NCI-H2081 (cell line): Measurements from ENCODE around the gene TEX2.

Experiments
- DNase-seq, 2 experiments: peaks; one replicate each; lab custom pipeline; 2025; lab: John Stamatoyannopoulos, UW

TEX2 gene, protein sequence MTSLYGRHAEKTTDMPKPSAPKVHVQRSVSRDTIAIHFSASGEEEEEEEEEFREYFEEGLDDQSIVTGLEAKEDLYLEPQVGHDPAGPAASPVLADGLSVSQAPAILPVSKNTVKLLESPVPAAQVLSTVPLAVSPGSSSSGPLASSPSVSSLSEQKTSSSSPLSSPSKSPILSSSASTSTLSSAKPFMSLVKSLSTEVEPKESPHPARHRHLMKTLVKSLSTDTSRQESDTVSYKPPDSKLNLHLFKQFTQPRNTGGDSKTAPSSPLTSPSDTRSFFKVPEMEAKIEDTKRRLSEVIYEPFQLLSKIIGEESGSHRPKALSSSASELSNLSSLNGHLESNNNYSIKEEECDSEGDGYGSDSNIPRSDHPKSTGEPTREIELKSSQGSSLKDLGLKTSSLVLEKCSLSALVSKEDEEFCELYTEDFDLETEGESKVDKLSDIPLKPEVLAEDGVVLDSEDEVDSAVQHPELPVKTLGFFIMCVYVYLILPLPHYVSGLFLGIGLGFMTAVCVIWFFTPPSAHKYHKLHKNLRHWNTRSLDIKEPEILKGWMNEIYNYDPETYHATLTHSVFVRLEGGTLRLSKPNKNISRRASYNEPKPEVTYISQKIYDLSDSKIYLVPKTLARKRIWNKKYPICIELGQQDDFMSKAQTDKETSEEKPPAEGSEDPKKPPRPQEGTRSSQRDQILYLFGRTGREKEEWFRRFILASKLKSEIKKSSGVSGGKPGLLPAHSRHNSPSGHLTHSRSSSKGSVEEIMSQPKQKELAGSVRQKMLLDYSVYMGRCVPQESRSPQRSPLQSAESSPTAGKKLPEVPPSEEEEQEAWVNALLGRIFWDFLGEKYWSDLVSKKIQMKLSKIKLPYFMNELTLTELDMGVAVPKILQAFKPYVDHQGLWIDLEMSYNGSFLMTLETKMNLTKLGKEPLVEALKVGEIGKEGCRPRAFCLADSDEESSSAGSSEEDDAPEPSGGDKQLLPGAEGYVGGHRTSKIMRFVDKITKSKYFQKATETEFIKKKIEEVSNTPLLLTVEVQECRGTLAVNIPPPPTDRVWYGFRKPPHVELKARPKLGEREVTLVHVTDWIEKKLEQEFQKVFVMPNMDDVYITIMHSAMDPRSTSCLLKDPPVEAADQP

DNA sequence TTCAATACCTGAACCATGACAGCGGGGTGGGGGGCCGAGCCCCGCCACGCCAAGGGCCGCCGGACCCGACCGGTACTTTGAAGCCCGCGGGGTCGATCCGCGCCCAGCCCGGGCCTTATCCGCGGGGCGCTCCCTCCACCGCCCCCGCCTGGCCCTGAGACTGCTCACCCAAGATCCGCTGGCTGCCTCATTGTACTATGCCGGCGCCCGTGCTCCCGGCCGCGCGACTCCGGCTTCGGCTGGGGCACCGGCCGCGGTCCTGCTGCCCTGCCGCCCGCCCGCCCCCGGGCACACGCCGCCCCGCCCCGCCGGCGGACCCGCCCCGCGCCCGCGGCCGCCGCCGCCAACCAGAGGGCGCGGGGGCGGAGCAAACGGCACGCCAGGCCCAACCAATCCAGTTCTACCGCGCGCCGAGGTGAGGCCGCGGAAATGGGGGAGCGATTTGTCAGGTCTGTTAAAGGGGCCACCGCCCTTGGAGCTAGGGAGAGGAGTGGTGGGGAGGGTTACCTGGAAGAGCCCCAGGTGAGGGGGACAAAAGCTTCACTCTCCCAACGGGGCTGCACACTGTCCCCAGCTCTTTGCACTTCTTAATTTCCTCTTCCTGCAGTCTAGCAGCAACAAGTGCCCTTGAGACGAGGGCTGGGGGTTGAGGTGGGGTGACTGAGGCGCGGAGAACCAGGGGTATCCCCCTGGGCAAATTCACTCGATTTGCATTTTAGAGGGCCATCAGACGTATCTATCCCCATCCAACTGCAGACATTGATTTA is at the start of gene TEX2:
TEX2 (minus strand) TSS at position 261 of the 767 bp plus-strand sequence. CDS start 49,043 bp downstream, outside the sequence.
- DNase-seq, result peak; percentile 95 to 97

DNA sequence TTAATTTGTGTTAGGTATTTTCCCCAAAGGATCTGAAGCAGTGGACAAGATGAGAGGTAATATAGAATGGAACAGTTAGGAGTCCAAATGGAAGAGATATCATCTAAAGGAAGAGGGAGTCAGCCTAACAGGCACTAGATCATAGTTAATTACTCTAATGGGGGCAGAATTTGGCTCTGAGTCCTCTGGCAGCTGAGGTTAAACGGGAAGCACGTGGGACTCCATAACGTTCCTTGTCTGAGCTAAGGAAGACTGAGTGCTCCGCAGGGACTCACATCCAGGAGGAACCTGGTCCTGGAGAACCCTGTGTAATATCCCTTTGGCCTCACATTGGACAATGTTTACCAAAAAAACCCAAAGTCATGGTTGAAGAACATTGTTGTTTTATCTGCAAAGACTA is 46.6 kb upstream of the TEX2 start:
- no peak for DNase-seq

DNA sequence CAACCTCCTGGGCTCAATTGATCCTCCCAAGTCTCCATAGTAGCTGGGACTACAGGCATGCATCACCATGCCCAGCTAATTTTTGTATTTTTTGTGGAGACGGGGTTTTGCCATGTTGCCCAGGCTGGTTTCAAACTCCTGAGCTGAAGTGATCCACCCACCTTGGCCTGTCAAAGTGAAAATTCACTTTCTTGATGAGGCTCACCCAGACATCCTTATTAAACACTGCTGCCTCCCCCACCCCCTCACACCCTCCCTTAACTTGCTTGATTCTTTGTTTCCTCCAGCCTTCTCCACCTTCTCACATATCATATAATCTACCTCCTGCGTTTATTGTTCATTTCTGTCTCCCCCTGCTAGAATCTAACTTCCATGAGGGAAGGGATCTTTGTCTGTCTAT is 46.0 kb upstream of the TEX2 start:
- DNase-seq, result no peak

DNA sequence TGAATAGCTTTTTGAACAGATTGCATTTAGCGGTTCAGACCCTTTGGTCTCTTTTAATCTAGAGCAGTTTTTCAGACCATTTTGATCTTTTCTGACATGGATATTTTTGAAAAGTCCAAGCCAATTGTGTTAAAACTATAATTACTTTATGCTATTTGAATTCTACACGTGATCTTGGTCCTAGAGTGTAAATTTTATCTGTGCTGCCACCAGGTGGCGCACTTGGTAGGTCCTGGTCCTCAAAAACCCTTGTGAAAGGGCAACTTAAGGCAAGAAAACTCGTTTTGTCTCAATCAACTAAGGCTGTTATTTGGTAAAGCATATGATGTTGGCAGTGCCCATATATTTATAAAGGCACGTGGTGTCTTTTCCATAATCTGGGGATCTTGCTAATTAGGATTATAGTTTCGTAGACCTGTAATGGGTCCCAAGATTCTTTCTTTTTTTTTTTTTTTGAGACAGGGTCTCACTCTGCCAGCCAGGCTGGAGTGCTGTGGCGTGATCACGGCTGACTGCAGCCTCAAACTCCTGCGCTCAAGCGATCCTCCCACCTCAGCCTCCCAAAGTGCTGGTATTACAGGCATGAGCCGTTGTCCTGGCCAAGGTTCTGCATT is 43.9 kb upstream of the TEX2 start:
- peak; percentile 73 to 74 for DNase-seq

DNA sequence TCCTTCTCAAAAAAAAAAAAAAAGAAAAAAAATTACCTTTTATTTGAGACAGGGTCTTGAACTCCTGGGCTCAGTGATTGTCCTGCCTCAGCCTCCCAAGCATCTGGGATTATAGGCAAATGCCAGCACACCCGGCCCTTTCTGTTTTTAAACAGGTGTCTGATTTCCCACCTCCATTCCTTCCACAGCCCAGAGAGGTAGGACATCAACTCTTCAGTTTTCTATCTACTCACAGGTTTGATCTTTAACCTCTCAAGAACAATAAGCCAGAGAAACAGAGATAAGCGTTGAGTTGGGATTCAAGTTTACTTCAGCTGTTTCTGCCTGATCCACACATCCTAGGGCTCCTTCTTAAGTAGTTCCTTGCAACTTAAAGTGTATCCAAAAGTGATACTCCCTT is 41.5 kb upstream of the TEX2 start:
- no peak for DNase-seq

DNA sequence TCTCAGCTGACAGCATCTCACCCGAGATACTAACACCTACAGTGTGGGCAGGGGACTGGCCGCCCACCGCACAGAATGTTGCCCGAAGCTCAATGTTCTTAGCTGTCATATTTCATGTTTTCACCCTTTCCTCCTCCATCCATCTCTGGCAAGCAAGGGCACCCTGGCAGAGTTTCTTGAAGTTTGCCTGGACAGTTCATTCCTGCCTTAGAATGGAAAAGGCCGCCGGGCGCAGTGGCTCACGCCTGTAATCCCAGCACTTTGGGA is 37.6 kb upstream of the TEX2 start:
- DNase-seq, result no peak

DNA sequence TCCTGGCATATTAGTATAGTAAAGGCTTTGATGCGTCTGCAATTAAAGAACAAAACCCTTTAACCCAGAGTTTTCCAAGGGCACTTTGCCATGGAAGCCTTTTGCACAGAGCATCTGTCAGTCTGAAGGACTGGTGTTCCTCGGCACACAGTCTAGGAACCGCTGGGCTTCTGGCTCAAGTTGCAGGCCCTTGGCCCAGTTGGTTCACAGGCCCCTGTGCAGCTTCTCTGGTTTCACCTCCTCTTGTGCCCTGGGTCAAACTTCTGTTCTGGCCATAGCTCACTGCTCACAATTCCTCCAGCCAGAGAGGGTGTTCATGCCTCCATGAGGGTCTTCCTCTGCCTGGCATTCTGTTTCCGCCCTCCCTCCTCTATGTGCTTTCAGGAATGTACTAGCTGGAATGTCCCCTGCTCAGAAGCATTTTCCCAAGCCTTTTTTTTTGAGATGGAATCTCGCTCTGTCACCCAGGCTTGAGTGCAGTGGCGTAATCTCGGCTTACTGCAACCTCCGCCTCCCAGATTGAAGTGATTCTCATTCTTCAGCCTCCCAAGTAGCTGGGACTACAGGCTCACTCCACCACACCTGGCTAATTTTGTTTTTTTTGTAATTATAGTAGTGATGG is 34.5 kb upstream of the TEX2 start:
- DNase-seq, result no peak

DNA sequence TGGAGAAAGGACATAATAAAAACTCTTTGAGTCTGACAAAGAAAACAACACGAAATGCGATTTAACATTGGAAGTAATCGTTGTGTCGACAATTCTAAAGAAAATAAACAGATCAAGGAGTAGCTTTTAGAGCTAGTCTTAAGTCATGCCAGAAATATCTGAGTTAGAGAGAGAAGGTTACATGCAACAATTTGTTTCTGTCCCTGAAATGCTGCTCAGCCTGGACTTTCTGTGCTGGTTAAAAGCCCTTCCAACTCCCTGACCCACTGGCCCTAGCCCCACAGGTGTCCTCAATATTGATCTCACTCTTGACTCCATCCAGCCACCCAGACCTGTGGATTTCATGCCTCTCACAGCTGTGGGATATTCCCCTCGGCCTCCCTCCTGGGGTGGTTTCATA is 33.2 kb upstream of the TEX2 start:
- no peak for DNase-seq

DNA sequence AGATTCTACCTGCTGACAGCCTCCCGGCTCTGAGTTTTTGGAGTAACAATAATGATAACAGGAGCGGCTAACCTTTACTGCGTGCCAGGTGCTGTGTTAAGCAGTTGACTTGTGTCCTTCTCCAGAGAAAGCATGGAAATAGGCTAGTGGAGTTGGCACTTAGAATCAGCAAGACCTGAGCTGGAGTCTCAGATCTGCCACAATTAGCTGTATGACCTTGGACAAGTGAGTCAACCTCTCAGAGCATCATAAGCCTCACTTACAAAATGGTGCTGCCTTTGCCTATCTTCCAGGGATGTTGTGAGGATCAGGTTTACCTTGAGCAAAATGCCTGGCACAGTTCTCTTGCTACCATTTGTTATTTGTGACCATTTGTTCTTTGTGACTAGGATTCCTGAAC is 32.1 kb upstream of the TEX2 start:
- DNase-seq, result no peak

DNA sequence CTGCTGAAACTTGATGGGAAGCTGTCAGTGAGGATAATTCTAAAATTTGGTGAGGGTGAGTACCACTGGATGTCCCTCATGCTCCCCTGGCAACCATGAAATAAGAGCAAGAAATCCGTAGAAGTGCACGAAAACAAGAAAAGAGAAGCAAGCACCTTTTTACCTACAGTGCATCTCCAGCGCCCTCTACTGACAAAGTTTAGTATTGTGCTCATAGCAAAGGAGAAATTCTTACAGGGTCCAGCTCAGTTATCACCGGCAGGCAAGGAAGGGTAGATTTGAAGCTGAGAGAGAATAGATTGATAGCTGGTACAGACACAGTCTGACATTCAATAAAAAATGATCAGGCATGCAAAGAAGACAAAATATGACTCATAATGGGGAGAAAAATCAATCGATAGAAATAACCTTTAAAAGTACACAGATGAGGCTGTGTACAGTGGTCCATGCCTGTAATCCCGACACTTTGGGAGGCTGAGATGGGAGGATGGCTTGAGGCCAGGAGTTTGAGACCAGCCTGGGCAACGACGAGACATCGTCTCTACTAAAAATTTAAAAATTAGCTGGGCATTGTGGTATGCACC is 28.3 kb upstream of the TEX2 start:
- DNase-seq, result no peak

DNA sequence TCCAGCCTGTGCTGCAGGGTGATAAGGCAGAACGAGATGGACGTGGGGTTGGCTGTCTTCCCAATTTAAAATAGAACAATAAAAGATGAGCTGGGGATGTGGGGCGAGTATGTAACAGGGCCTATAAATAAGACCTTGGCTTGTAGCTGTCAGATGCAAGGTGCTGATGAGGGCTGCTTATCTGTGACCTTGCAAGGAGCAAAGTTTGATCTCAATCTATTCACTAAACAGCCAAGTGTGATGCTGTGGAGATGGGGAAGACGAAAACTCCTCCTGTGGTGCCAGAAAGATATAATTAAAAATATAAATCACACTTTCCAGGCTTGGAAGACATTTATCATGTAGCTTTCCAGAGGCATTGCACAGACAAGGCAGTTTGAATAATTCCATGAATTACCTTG is 26.7 kb upstream of the TEX2 start:
- DNase-seq, result no peak

DNA sequence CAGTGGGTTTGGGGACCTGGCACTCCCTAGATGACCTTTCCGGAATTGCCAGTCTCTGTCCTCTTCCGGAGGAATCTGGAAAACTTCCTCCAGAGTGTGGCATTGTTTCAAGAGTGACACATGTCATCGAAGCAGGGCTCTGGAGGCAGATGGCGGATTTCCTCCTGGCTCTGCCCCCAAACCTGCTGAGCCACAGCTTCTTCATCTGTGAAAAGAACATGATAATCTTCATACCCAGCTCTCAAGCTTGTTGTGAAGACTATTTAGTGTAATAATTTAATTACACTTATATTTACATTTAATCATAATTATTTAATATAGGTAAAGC is 19.7 kb upstream of the TEX2 start:
- no peak for DNase-seq

DNA sequence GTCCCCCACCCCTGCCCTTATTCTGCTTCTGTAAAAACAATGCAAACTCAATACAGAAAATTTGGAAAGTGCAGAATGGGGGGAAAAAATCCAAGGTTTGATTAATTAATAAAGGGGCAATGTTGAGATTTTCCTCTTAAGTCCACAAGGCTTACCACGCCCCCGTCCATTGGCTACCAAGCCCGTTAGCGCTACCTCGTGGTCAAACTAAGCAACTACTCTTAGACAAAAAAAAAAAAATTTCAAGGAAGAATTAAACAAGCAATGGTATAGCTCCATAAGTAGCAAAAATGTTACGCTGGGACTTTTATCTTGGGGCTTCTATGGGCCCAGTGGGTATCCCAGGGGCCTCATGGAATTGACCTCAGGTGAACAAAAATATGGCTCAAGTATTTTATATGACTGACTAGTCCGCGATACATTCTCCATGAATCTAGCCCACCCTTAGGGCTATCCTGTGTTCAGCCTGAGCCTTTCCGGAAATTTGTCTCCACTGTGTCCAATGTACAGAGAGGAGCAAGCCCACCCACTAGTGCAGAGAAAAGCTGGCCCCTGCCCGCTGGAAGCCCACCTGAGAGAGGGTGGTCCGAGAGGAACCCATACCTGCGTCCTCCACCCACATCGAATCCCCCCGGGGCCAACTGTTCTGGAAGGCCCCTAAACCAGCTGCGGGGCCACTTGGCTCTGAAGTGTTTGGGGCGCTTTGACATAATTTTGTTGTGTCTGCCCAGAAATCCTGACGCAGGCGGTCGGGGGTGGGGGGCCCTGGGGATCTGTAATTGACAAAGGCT is 19.1 kb upstream of the TEX2 start:
- peak; percentile 54 to 70 for DNase-seq

DNA sequence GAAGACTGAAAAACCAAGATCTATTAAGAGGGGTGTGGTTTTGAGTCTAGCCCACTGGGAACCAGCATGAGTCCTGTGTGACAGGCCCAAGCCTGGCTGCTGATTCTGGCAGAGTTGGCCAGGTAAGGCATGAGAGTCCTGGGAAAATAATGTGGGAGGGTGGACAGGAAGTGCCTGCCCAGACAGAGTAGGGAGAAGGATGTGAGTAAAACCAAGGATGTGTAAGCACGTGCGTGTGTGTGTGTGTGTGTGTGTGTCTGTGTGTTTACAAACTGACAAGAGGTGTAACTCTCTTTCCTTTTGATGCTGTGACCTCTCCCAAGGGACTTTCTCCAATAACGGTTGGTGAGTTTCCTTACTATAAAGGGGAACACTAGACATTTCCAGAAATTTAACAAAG is 15.6 kb upstream of the TEX2 start:
- DNase-seq, result no peak

DNA sequence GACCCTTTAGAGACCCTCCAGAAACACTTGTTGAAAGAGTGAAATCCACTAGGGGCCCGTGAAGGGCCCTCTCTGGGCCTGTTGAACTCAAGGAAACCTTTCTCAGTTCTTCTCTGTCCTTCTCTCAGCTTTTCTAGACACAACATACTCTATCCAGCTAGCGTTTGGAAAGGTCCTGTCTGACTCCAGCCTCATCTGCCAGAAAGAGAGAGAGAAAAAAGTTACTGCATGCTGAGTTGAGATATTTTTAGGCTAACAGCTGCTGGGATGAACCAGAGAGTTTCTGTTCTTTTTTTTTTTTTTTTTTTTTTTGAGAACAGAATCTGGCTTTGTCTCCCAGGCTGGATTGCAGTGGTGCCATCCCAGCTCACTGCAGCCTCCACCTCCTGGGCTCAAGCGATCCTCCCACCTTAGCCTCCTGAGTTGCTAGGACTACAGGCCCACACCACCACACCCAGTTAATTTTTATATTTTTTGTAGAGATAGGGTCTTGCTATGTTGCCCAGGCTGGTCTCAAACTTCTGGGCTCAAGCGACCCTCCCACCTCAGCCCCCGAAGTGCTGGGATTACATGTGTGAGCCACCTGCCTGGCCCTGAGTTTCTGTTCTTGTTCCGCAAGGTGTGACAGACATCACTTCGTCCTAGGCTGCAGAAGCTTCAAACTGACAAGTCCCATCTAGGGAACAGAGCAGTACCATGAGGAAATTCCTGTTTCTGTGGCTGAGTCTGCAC is 14.9 kb upstream of the TEX2 start:
- DNase-seq, result no peak

DNA sequence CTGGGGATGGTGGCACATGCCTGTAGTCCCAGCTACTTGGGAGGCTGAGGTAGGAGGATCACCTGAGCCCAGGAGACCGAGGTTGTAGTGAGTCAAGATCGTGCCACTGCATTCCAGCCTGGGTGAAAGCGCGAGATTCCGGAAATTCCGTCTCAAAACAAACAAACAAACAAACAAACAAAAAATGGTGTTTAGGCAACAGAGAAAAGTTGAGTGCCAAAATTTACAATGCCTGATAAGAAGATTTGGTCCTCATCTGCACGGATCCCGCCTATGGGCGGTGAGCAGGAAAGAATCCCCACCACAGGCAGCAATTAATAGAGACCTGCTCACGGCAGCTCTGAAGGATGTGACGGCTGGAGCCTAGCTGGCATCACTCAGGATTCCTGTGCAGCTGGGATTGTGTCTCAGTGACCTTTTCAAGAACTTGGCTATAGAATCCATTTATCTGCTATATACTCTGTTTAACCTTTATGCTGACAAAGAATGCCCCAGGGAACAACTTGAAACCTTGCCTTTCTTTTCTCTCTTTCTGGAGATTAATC is 14.0 kb upstream of the TEX2 start:
- DNase-seq, result no peak

DNA sequence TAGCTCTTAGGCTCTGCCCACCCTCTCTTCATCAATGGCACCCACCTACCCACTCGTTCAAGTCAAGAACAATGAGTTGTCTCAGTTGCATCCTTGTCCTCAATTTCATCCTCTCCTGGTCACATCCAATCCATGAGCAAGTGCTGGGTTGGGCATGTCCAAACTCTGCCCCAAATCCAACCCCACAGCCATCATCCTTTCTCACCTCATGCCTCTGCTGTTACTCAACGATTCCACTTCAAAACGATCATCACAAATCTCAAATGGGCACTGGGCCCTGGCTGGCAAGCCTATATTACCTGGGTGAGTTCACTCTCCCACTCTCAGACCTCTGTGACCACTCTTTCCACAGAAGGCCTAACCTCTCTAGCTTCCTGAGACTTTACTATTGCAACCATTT is 12.0 kb upstream of the TEX2 start:
- DNase-seq, result no peak

DNA sequence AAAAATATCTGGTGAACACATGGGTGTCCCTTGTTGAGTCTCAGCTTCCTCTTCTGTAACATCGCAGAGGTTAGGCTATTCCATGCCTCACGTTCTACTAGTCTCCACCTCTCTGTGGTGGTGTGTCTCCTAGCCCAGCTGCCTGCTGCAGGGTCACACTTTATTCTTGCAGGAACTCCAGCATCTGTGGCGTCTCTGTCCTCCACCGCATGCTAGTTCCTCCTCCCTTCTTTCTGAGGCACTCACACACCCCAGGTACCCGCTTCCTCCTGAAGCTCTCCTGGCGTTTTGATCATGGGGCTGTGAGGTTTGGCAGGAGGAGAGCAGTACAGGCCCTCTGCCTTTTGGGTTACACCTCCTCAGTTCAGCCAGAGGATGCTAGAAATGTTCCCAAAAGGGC is 9.9 kb upstream of the TEX2 start:
- DNase-seq, result no peak

DNA sequence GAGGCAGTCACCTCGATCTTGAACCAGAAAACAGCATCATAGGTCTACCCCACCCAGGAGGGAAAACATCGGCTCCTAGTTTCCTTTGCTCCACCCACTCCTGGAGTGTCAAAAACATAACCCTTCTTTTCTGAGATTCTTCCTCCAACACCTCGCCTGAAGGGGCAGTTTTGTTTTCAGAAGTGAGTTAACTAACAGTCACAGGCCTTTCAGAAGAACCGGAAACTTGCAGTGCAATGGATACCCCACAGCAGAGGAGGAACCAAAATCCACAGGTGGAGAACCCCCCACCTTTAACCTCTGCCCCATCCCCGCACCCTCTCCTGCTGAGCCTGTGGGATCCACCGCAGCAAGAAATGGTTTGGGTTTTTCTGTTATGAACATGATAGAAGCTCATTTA is 7.8 kb upstream of the TEX2 start:
- no peak for DNase-seq
